ENCODE measurements around the gene CD99L2. TPM values are rescaled to one million over a fixed set of nuclear protein-coding genes. Genes with fewer than 3 reads are reported as not detected.

The CD99L2 gene
- total RNA-seq, 1 experiment from 2014 or later: 8.6 TPM

DNA sequence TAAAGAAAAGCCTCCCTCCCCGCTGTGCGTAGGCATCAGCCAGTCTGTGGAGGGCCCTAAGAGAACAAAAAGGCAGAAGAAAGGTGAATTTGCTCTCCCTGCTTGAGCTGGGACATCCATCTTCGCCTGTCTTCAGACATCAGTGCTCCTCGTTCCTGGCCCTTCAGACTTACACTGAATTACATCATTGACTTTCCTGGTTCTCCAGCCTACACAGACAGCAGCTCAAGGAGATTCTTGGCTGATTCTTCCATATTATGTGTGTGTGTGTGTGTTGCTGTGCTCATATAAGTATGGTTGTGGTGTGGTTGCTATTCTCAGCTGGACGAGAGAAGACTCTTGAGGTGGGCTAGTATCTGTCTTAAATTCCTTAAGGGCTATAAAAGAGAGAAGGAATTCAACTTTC lies 35.5 kb upstream of the CD99L2 start:
- H3K4me3 ChIP-seq (ENCODE audit: low read length): no peak overlapping the region
- H3K79me2 ChIP-seq (ENCODE audit: low read length): no peaks in the 10 kb centered on the region
- no peaks in the 10 kb centered on the region for H3K27me3 ChIP-seq (ENCODE audit: low read length)
- no peak overlapping the region for H3K9ac ChIP-seq (ENCODE audit: low read length)
- H3K4me1 ChIP-seq (ENCODE audit: low read length): no peaks in the 10 kb centered on the region
- no peaks in the 10 kb centered on the region for H3K36me3 ChIP-seq (ENCODE audit: insufficient read depth, low read length)
- H3K4me2 ChIP-seq (ENCODE audit: low read depth, low read length, poor library complexity, severe bottlenecking): no peak overlapping the region
- DNase-seq: no peak
- H3K9me2 ChIP-seq (replicated peaks; ENCODE audit: insufficient read depth, low read length): no peaks in the 10 kb centered on the region
- H2AFZ ChIP-seq (ENCODE audit: low read length): no peak overlapping the region
- H3K9me3 ChIP-seq (ENCODE audit: low read length): no peaks in the 10 kb centered on the region
- H3K27ac ChIP-seq (ENCODE audit: low read length): no peak overlapping the region
- H4K20me1 ChIP-seq (ENCODE audit: insufficient read depth, low read depth, low read length): no peaks in the 10 kb centered on the region

DNA sequence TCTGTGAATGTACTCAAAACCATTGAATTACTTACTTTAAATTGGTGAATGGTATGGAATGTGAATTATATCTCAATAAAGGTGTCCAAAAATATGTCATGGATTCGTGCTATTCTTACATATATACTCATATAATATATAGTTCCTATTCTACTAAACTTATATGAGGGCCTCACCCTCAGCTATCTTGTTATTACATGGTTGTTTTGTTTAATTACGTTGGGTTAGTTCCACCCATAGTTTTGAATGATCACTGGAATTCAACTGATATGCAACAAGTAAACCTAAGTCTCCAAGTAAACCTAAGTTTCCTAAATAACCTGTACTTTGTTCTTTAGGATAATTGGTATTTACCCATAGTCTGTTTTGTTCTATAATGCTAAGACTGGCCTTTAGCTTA lies 30.6 kb upstream of the CD99L2 start:
- DNase-seq: no peak
- H3K27me3 ChIP-seq (ENCODE audit: low read length): no peaks in the 10 kb centered on the region
- no peak overlapping the region for H2AFZ ChIP-seq (ENCODE audit: low read length)
- no peaks in the 10 kb centered on the region for H3K4me1 ChIP-seq (ENCODE audit: low read length)
- no peaks in the 10 kb centered on the region for H3K79me2 ChIP-seq (ENCODE audit: low read length)
- no peaks in the 10 kb centered on the region for H3K36me3 ChIP-seq (ENCODE audit: insufficient read depth, low read length)
- H3K4me2 ChIP-seq (ENCODE audit: low read depth, low read length, poor library complexity, severe bottlenecking): no peak overlapping the region
- H3K4me3 ChIP-seq (ENCODE audit: low read length): no peak overlapping the region
- H3K27ac ChIP-seq (ENCODE audit: low read length): no peak overlapping the region
- no peak overlapping the region for H3K9ac ChIP-seq (ENCODE audit: low read length)
- H3K9me3 ChIP-seq (ENCODE audit: low read length): no peaks in the 10 kb centered on the region
- no peaks in the 10 kb centered on the region for H3K9me2 ChIP-seq (replicated peaks; ENCODE audit: insufficient read depth, low read length)
- H4K20me1 ChIP-seq (ENCODE audit: insufficient read depth, low read depth, low read length): no peaks in the 10 kb centered on the region

DNA sequence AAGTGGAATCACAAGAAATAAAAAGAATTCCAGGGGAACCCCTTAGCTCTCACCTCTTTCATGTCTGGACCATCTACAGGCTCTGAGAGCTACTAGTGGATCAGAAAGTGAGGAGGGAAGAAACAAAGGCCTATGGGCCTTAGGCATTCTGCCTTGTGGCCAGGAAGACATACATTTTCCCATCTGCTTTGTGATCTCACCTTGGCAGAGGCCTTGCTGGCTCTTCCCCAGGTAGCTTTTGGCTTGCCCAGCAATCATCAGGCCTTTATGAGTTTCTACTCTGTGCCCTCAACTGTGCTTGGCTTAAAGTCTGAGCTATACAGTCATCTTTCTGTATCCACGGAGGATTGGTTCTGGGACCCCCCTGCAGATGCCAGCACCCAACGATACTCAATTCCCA lies 28.3 kb upstream of the CD99L2 start:
- Histone ChIP-seq H3K9me2 (replicated peaks; ENCODE audit: insufficient read depth, low read length) (no peaks in the 10 kb centered on the region), H3K36me3 (ENCODE audit: insufficient read depth, low read length) (no peaks in the 10 kb centered on the region), H3K27me3 (ENCODE audit: low read length) (no peaks in the 10 kb centered on the region), H3K27ac (ENCODE audit: low read length) (no peak overlapping the region), H3K4me2 (ENCODE audit: low read depth, low read length, poor library complexity, severe bottlenecking) (no peak overlapping the region), H3K79me2 (ENCODE audit: low read length) (no peaks in the 10 kb centered on the region), H4K20me1 (ENCODE audit: insufficient read depth, low read depth, low read length) (no peaks in the 10 kb centered on the region), H3K4me1 (ENCODE audit: low read length) (no peaks in the 10 kb centered on the region), H2AFZ (ENCODE audit: low read length) (no peak overlapping the region), H3K9ac (ENCODE audit: low read length) (no peak overlapping the region), H3K9me3 (ENCODE audit: low read length) (no peaks in the 10 kb centered on the region), H3K4me3 (ENCODE audit: low read length) (no peak overlapping the region)
- DNase-seq: no peak

DNA sequence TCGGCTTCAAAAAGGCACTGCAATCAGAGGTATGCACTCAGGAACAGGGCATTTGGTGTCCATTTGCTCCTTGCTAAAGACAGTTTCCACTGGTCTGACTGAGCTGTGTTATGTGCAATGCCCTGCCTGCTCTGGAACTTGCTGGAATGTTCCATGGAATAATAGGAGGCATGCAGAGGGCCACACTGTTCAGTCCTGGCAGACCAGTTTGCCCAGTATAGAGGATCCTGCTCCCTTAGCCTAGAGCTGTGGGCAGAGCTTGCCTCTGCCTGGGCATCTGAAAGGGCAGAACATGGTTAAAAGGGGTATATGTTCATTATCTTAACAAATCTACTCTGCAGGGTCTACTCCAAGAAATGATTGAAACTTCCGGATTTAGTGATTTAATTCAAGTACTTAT lies 27.8 kb upstream of the CD99L2 start:
- Histone ChIP-seq H3K4me1 (ENCODE audit: low read length) (no peaks in the 10 kb centered on the region), H3K9ac (ENCODE audit: low read length) (no peak overlapping the region), H3K9me3 (ENCODE audit: low read length) (no peaks in the 10 kb centered on the region), H3K36me3 (ENCODE audit: insufficient read depth, low read length) (no peaks in the 10 kb centered on the region), H3K27ac (ENCODE audit: low read length) (no peak overlapping the region), H3K4me2 (ENCODE audit: low read depth, low read length, poor library complexity, severe bottlenecking) (no peak overlapping the region), H3K79me2 (ENCODE audit: low read length) (no peaks in the 10 kb centered on the region), H4K20me1 (ENCODE audit: insufficient read depth, low read depth, low read length) (no peaks in the 10 kb centered on the region), H3K4me3 (ENCODE audit: low read length) (no peak overlapping the region), H2AFZ (ENCODE audit: low read length) (no peak overlapping the region), H3K9me2 (replicated peaks; ENCODE audit: insufficient read depth, low read length) (no peaks in the 10 kb centered on the region), H3K27me3 (ENCODE audit: low read length) (no peaks in the 10 kb centered on the region)
- no peak for DNase-seq

DNA sequence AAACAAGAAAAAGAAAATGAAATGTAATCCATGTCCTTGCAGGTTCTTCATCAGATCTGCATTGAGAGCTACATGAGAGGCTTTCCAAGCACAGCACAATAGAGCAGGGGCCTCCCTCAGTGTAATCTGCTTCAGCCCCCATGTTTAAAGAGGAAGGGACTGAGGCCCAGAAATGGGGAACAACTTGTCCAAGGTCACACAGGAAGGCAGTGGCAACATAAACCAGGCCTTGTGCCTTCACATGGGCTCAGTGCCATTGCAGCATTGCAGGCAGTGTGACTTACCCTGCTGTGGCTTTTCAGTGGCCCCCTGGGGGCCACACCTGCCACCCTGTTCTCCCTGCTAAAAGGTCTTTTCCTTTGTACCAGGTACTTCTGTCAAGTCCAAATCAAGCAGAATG lies 20.9 kb upstream of the CD99L2 start:
- no peak overlapping the region for H2AFZ ChIP-seq (ENCODE audit: low read length)
- H3K9me2 ChIP-seq (replicated peaks; ENCODE audit: insufficient read depth, low read length): no peaks in the 10 kb centered on the region
- no peaks in the 10 kb centered on the region for H3K4me1 ChIP-seq (ENCODE audit: low read length)
- H4K20me1 ChIP-seq (ENCODE audit: insufficient read depth, low read depth, low read length): no peaks in the 10 kb centered on the region
- no peaks in the 10 kb centered on the region for H3K9me3 ChIP-seq (ENCODE audit: low read length)
- no peak overlapping the region for H3K4me2 ChIP-seq (ENCODE audit: low read depth, low read length, poor library complexity, severe bottlenecking)
- H3K36me3 ChIP-seq (ENCODE audit: insufficient read depth, low read length): no peaks in the 10 kb centered on the region
- H3K79me2 ChIP-seq (ENCODE audit: low read length): no peaks in the 10 kb centered on the region
- H3K4me3 ChIP-seq (ENCODE audit: low read length): no peak overlapping the region
- no peak overlapping the region for H3K9ac ChIP-seq (ENCODE audit: low read length)
- H3K27ac ChIP-seq (ENCODE audit: low read length): no peak overlapping the region
- no peak for DNase-seq
- no peaks in the 10 kb centered on the region for H3K27me3 ChIP-seq (ENCODE audit: low read length)

DNA sequence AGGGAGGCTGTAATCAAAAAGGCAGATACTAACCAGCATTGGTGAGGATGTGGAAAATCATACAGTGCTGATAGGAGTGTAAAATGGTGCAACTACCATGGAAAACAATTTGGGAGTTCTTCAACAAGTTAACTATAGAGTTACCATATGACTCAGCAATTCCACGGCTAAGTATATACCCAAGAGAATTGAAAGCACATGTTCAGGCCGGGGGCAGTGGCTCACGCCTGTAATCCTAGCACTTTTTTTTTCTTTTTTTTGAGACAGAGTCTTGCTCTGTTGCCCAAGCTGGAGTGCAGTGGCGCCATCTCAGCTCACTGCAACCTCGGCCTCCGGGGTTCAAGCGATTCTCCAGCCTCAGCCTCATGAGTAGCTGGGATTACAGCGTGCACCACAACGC lies 15.0 kb upstream of the CD99L2 start:
- Histone ChIP-seq H3K9me2 (replicated peaks; ENCODE audit: insufficient read depth, low read length) (no peaks in the 10 kb centered on the region), H3K4me2 (ENCODE audit: low read depth, low read length, poor library complexity, severe bottlenecking) (no peak overlapping the region), H3K27ac (ENCODE audit: low read length) (no peak overlapping the region), H3K9ac (ENCODE audit: low read length) (no peak overlapping the region), H3K4me1 (ENCODE audit: low read length) (no peaks in the 10 kb centered on the region), H3K36me3 (ENCODE audit: insufficient read depth, low read length) (no peaks in the 10 kb centered on the region), H3K79me2 (ENCODE audit: low read length) (no peaks in the 10 kb centered on the region), H2AFZ (ENCODE audit: low read length) (no peak overlapping the region), H3K9me3 (ENCODE audit: low read length) (no peaks in the 10 kb centered on the region), H4K20me1 (ENCODE audit: insufficient read depth, low read depth, low read length) (no peaks in the 10 kb centered on the region), H3K4me3 (ENCODE audit: low read length) (no peak overlapping the region), H3K27me3 (ENCODE audit: low read length) (no peaks in the 10 kb centered on the region)
- no peak for DNase-seq

DNA sequence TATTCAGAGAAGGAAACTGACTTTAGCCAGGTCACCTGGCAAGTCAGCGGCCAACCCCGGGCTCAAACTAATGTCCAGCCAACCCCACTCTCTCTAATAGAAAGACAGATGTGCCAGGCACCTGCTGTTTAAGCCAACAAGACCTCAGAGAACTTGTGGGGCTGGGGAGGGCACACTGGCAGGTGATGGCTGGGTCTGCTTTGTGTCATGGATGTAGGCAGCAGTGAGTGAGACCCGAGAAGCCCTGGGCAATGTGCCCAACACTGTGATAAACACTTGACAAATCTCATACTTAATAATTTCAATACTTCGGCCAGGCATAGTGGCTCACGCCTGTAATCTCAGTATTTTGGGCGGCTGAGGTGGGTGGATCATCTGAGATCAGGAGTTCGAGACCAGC lies 9.0 kb upstream of the CD99L2 start:
- Histone ChIP-seq H3K79me2 (ENCODE audit: low read length) (no peaks in the 10 kb centered on the region), H3K27ac (ENCODE audit: low read length) (no peak overlapping the region), H3K9me3 (ENCODE audit: low read length) (no peaks in the 10 kb centered on the region), H2AFZ (ENCODE audit: low read length) (no peak overlapping the region), H4K20me1 (ENCODE audit: insufficient read depth, low read depth, low read length) (no peaks in the 10 kb centered on the region), H3K36me3 (ENCODE audit: insufficient read depth, low read length) (no peaks in the 10 kb centered on the region), H3K9ac (ENCODE audit: low read length) (no peak overlapping the region), H3K4me2 (ENCODE audit: low read depth, low read length, poor library complexity, severe bottlenecking) (no peak overlapping the region), H3K9me2 (replicated peaks; ENCODE audit: insufficient read depth, low read length) (no peaks in the 10 kb centered on the region), H3K4me1 (ENCODE audit: low read length) (peaks cover 11% of the 10 kb centered on the region), H3K27me3 (ENCODE audit: low read length) (no peaks in the 10 kb centered on the region), H3K4me3 (ENCODE audit: low read length) (no peak overlapping the region)
- DNase-seq: no peak

DNA sequence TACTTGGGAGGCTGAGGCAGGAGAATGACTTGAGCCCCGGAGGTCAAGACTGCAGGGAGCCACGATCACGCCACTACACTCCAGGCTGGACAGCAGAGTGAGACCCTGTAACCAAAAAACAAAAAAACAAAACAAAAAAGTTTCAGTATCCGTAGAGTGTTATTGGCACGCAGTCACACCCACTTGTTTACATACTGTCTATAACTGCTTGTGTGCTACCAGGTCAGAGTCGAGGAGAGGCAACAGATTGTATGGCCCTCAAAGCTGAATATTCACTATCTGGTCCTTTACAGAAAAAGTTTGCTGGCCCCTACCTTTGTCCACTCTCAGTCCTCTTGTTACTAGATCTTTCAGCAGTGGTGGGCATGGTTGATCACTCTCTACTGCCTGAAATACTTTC lies 8.2 kb upstream of the CD99L2 start:
- Histone ChIP-seq H3K4me1 (ENCODE audit: low read length) (peaks cover 11% of the 10 kb centered on the region), H3K27me3 (ENCODE audit: low read length) (no peaks in the 10 kb centered on the region), H3K79me2 (ENCODE audit: low read length) (no peaks in the 10 kb centered on the region), H3K4me3 (ENCODE audit: low read length) (no peak overlapping the region), H3K27ac (ENCODE audit: low read length) (no peak overlapping the region), H3K9me3 (ENCODE audit: low read length) (no peaks in the 10 kb centered on the region), H3K4me2 (ENCODE audit: low read depth, low read length, poor library complexity, severe bottlenecking) (no peak overlapping the region), H3K9me2 (replicated peaks; ENCODE audit: insufficient read depth, low read length) (no peaks in the 10 kb centered on the region), H2AFZ (ENCODE audit: low read length) (no peak overlapping the region), H3K36me3 (ENCODE audit: insufficient read depth, low read length) (no peaks in the 10 kb centered on the region), H3K9ac (ENCODE audit: low read length) (no peak overlapping the region), H4K20me1 (ENCODE audit: insufficient read depth, low read depth, low read length) (no peaks in the 10 kb centered on the region)
- DNase-seq: no peak

DNA sequence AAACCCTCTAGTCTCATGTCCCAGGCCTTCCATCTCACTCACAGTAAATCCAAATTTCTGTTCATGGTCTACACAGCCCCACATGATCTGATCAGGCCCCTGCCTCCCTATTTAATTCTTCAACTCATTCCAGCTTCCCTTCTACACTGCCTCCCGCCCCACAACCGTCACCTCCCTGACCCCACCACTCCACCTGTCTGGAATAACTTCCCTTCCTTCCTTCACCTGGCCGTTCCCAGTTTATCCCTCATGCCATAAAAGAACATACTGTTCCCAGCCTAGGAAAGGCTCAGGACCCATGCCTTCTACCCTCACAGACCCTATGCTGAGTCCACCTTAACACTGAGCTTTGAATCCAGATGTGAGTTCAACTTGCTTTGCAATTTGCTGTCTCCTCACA lies 6.8 kb upstream of the CD99L2 start:
- no peaks in the 10 kb centered on the region for H3K79me2 ChIP-seq (ENCODE audit: low read length)
- DNase-seq: no peak
- no peaks in the 10 kb centered on the region for H3K9me2 ChIP-seq (replicated peaks; ENCODE audit: insufficient read depth, low read length)
- no peaks in the 10 kb centered on the region for H3K27me3 ChIP-seq (ENCODE audit: low read length)
- H2AFZ ChIP-seq (ENCODE audit: low read length): no peak overlapping the region
- H3K4me1 ChIP-seq (ENCODE audit: low read length): peaks cover 11% of the 10 kb centered on the region
- H3K9me3 ChIP-seq (ENCODE audit: low read length): no peaks in the 10 kb centered on the region
- H3K4me3 ChIP-seq (ENCODE audit: low read length): no peak overlapping the region
- H3K36me3 ChIP-seq (ENCODE audit: insufficient read depth, low read length): no peaks in the 10 kb centered on the region
- H3K4me2 ChIP-seq (ENCODE audit: low read depth, low read length, poor library complexity, severe bottlenecking): no peak overlapping the region
- no peak overlapping the region for H3K9ac ChIP-seq (ENCODE audit: low read length)
- no peaks in the 10 kb centered on the region for H4K20me1 ChIP-seq (ENCODE audit: insufficient read depth, low read depth, low read length)
- no peak overlapping the region for H3K27ac ChIP-seq (ENCODE audit: low read length)
